IPS DF 6.9 (cell line): Measurements from ENCODE around the gene KDM1A.
"Not testable (repeated sequence)": the region's sequence is repeated elsewhere in the genome, so short reads cannot be mapped to it uniquely, and the experiment has no call there.

Source experiments
- DNase-seq: peaks from one replicate; pipeline ENCODE4 v3.0.0-alpha.2; 2013; ENCODE audit warnings: low read depth, low spot score
- H3K27ac ChIP-seq: one replicate; pipeline ENCODE4 v1.5.1; 2013; ENCODE audit warnings: low read length, control low read depth
- H3K27me3 ChIP-seq: 2 replicates; pipeline ENCODE4 v1.6.1; 2013; ENCODE audit warnings: mild to moderate bottlenecking, low read length; ENCODE audit not compliant: control insufficient read depth, insufficient read depth
- H3K36me3 ChIP-seq: 2 replicates; pipeline ENCODE4 v1.6.1; 2013; ENCODE audit warnings: low read length; ENCODE audit not compliant: control insufficient read depth, insufficient read depth
- H3K4me1 ChIP-seq: 2 replicates; pipeline ENCODE4 v1.6.1; 2013; ENCODE audit warnings: low read length; ENCODE audit not compliant: control insufficient read depth, insufficient read depth
- H3K4me3 ChIP-seq: 2 replicates; pipeline ENCODE4 v1.5.1; 2013; ENCODE audit warnings: mild to moderate bottlenecking, low read length
- H3K9me3 ChIP-seq: 2 replicates; pipeline ENCODE4 v1.6.1; 2013; ENCODE audit warnings: low read length, inconsistent platforms; ENCODE audit not compliant: control insufficient read depth, insufficient read depth
- WGBS: extraction: QIAGEN DNeasy Blood & Tissue Kit; methylation state at CpG from one replicate; pipeline ENCODE4 v1.1.7; 2013; ENCODE audit warnings: mixed read lengths, missing lambda C conversion rate; ENCODE audit not compliant: insufficient read length, insufficient coverage; 5-methylcytosine and 5-hydroxymethylcytosine counted together

KDM1A gene

DNA sequence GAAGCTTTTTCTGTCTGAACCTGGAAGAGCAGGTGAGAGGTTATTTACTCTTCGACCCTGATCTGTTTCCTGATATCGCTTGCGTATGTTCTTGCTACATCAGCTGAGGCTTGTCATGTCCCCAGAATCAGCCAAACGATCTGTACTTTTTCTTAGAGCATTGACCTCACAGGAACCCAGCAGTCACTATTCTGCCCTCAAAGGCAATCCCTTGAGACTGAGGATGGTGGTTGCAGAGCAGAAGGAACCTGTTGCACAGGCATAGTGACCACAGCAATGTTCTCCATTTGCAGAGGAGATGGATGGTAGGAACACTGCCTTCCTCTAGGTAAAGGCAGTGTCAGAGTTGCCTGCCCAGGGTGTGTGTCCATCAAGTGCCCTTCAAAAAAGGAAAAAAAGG is 35.3 kb upstream of the KDM1A start:
- Histone ChIP-seq H3K27ac (no peak overlapping the region), H3K36me3 (no peaks in the 10 kb centered on the region), H3K4me1 (no peaks in the 10 kb centered on the region), H3K9me3 (no peaks in the 10 kb centered on the region), H3K27me3 (no peaks in the 10 kb centered on the region), H3K4me3 (no peak overlapping the region)
- DNase-seq = no peak
- no CpG with 5 or more reads among the region's 4 CpGs for WGBS

DNA sequence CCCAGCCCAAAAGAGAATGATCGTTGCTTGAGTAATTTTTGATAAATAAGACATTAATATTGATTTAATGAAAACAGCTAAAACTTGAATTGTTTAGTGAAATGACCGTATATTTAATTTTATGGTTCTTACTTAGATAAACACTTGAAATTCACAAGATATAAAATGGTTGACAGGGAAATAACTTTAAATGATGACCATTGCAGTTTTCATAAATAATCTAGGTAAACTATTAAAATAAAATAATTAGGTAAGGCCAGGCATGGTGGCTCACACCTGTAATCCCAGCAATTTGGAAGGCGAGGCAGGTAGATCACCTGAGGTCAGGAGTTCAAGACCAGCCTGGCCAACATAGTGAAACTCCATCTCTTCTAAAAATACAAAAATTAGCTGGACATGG is 26.9 kb upstream of the KDM1A start:
- not testable (repeated sequence) for H3K4me3 ChIP-seq, DNase-seq, H3K9me3 ChIP-seq, H3K27ac ChIP-seq, H3K4me1 ChIP-seq, H3K36me3 ChIP-seq, H3K27me3 ChIP-seq
- no CpG with 5 or more reads among the region's 3 CpGs for WGBS

DNA sequence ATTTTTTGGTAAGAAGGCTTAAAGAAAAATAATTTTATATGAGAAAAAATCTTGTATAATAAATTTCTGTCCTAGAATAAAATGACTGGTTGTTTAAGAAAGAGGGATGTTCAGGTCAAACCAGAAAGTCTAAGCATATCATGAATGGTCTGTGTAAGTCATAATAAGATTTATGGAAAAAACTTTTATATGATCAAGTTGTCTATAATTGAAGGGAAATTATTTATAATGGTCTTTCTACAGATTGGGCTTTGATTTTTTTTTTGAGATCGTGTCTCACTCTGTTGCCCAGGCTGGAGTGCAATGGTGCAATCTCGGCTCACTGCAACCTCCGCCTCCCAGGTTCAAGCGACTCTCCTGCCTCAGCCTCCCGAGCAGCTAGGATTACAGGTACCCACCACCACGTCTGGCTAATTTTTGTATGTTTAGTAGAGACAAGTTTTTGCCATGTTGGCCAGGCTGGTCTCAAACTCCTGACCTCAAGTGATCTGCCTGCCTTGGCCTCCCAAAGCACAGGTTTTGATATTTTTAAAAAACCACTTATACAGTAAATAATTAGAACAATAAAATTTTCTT is 26.0 kb upstream of the KDM1A start:
- no CpG with 5 or more reads among the region's 6 CpGs for WGBS

DNA sequence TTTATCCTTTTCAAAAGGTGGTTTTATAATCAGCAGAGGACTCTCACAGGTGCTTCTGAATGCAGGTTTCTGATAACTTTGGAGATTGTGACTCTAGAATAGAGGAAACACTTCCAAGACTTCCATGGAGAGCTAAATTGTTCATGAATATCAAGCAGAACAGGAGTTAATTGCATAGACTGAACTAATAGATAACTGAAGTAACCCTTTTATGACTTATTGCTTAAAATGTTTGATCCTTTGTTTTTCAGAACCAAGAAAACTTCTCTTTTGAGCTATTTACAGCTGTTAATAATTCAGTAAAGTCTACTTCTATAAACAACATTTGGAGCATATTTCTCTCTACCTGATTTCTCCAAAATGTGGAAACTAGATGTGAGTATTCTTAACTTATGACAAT is 23.5 kb upstream of the KDM1A start:
- Histone ChIP-seq H3K4me1 (no peaks in the 10 kb centered on the region), H3K4me3 (no peak overlapping the region), H3K27ac (no peak overlapping the region), H3K27me3 (no peaks in the 10 kb centered on the region), H3K36me3 (no peaks in the 10 kb centered on the region), H3K9me3 (no peaks in the 10 kb centered on the region; the same call in 1 of the 2 replicates)
- DNase-seq = no peak

More for the DNA sequence above, 26.0 kb upstream of the KDM1A start:
- not testable (repeated sequence) for H3K4me3 ChIP-seq, H3K4me1 ChIP-seq, H3K27me3 ChIP-seq, DNase-seq, H3K36me3 ChIP-seq, H3K27ac ChIP-seq, H3K9me3 ChIP-seq

DNA sequence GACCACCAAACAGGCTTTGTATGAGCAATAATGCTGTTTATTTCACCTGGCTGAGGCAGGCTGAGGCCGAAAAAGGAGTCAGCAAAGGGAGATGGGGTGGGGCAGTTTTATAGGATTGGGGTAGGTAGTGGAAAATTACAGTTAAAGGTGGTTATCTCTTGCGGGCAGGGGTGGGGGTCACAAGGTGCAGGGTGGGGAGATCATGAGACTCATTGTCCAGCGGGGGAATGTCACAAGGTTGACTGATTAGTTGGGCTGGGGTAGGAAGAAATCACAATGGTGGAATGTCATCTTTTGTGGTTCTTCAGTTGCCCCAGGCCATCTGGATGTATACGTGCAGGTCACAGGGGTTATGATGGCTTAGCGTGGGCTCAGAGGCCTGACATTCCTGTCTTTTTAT is 21.7 kb upstream of the KDM1A start:
- not testable (repeated sequence) for H3K27ac ChIP-seq, H3K4me1 ChIP-seq, H3K27me3 ChIP-seq, DNase-seq, H3K36me3 ChIP-seq, H3K9me3 ChIP-seq, H3K4me3 ChIP-seq
- WGBS = no CpG with 5 or more reads among the region's 5 CpGs

DNA sequence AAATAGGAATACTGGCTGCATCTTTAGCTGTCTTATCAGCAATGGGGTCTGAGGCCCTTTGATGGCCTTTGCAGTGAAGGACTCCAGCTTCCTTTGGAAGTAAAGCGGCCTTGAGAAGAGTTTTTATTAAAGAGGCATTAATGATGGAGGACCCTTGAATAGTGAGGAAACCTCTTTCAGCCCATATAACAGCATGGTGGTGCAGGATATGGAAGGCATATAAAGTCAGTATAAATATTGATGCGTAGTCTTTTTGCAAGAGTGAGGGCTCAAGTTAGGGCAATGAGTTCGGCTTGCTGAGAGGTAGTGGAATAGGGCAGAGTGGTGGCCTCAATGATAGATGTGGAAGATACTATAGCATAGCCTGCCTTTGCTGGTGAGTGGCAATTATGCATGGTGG is 19.1 kb upstream of the KDM1A start:
- not testable (repeated sequence) for H3K4me1 ChIP-seq, H3K36me3 ChIP-seq, H3K4me3 ChIP-seq, H3K27me3 ChIP-seq, DNase-seq, H3K27ac ChIP-seq, H3K9me3 ChIP-seq
- no CpG with 5 or more reads among the region's 3 CpGs for WGBS

DNA sequence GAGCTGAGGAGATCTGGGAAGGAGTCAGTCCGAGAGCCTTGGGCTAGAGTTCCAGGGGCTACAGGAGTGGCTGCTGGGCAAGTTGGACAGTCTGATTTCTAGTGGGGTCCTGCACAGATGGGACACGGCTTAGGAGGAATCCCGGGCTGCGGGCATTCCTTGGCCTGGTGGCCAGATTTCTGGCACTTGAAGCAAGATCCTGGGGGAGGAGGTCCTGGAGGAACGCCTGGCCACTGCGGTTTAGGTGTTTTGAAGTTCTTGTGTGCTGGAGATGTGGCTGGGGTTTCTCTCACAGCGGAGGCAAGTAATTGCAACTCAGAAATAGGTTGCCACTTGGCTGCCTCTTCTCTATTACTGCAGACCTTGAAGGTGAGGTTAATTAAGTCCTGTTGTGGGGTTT is 17.1 kb upstream of the KDM1A start:
- not testable (repeated sequence) for H3K4me1 ChIP-seq

DNA sequence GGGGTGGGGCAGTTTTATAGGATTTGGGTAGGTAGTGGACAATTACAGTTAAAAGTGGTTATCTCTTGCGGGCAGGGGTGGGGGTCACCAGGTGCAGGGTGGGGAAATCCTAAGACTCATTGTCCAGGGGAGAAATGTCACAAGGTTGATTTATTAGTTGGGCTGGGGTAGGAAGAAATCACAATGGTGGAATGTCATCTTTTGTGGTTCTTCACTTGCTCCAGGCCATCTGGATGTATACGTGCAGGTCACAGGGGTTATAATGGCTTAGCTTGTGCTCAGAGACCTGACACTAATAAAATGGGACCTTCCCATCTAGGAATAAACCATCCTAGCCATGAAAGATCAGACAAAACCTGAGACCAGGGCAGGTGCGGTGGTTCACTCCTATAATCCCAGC is 15.2 kb upstream of the KDM1A start:
- Histone ChIP-seq H3K9me3 (no peaks in the 10 kb centered on the region), H3K27me3 (no peaks in the 10 kb centered on the region), H3K4me1 (no peaks in the 10 kb centered on the region), H3K4me3 (no peak overlapping the region), H3K27ac (no peak overlapping the region), H3K36me3 (no peaks in the 10 kb centered on the region)
- no CpG with 5 or more reads among the region's 3 CpGs for WGBS
- DNase-seq = no peak

More for the DNA sequence above, 17.1 kb upstream of the KDM1A start:
- not testable (repeated sequence) for H3K27me3 ChIP-seq, H3K27ac ChIP-seq, H3K9me3 ChIP-seq, H3K36me3 ChIP-seq, H3K4me3 ChIP-seq, DNase-seq
- WGBS = no CpG with 5 or more reads among the region's 7 CpGs

DNA sequence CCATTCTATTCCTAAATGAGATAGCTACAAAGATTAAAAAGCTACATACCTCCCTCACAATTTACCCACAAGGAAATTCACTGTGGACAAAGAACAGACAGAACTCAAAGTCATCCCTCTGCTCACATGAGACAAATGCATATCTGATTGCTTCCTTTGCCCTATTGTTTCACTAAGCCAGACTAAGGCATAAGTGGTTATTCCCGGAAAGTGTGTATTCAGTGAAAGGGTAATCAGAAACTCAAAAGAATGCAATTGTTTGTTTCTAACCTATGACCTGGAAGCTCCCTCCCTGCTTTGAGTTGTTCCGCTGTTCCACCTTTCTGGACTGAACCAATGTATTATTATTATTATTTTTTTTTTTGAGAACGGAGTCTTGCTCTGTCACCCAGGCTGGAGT is 14.5 kb upstream of the KDM1A start:
- H3K9me3 ChIP-seq = not testable (repeated sequence)
- no CpG with 5 or more reads among the region's 3 CpGs for WGBS

DNA sequence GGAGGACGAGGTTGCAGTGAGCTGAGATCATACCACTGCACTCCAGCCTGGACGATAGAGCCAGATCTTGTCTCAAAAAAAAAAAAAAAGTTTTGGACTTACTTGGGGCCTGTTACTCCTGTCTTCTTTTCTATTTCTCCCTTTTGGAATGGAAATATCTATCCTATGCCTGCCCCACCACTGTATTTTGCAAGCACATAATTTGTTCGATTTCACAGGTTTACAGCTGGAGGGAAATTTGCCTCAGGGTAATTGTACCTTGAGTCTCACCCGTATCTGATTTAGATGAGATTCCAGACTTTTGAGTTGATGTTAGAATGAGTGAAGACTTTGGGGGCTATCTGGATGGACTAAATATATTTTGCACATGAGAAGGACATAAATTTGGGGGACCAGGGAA is 12.2 kb upstream of the KDM1A start:
- Histone ChIP-seq H3K27ac (no peak overlapping the region), H3K36me3 (no peaks in the 10 kb centered on the region), H3K4me1 (no peaks in the 10 kb centered on the region), H3K9me3 (no peaks in the 10 kb centered on the region), H3K4me3 (no peak overlapping the region), H3K27me3 (no peaks in the 10 kb centered on the region)
- no CpG with 5 or more reads among the region's 4 CpGs for WGBS
- DNase-seq = no peak

More for the DNA sequence above, 14.5 kb upstream of the KDM1A start:
- H3K4me1 ChIP-seq, H3K36me3 ChIP-seq, DNase-seq, H3K27ac ChIP-seq, H3K4me3 ChIP-seq, H3K27me3 ChIP-seq: not testable (repeated sequence)

DNA sequence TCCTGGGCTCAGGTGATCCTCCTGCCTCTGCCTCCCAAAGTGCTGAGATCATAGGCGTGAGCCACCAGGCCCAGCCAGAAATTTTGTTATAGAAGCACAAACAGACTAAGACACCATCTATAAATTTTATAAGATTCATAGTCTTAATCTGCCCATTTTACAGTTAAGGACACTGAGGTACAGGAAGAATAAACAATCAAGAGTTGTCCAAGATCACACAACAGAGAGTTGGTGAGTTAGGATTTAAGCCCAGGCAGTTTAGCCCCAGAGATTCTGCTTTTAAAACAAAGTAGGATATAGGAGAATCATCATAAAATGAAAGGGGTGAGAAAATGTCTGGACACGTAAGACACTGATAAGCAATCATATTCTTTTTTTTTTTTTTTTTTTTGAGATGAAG is 10.4 kb upstream of the KDM1A start:
- WGBS = no CpG with 5 or more reads among the region's 2 CpGs
- H3K36me3 ChIP-seq = no peaks in the 10 kb centered on the region

More for the DNA sequence above, 10.4 kb upstream of the KDM1A start:
- Histone ChIP-seq H3K4me1 (peaks cover 1% of the 10 kb centered on the region; the same call in 1 of the 2 replicates), H3K4me3 (no peak overlapping the region), H3K27ac (no peak overlapping the region), H3K27me3 (no peaks in the 10 kb centered on the region), H3K9me3 (no peaks in the 10 kb centered on the region)
- no peak for DNase-seq
